Stimulated activated naive CD4-positive, alpha-beta T cell (primary cell): ENCODE results near the gene DHRS7.

Experiments used
- DNase-seq, 6 experiments: peaks; one replicate each; lab custom pipeline; 2025; lab: John Stamatoyannopoulos, UW

The DHRS7 gene

DNA sequence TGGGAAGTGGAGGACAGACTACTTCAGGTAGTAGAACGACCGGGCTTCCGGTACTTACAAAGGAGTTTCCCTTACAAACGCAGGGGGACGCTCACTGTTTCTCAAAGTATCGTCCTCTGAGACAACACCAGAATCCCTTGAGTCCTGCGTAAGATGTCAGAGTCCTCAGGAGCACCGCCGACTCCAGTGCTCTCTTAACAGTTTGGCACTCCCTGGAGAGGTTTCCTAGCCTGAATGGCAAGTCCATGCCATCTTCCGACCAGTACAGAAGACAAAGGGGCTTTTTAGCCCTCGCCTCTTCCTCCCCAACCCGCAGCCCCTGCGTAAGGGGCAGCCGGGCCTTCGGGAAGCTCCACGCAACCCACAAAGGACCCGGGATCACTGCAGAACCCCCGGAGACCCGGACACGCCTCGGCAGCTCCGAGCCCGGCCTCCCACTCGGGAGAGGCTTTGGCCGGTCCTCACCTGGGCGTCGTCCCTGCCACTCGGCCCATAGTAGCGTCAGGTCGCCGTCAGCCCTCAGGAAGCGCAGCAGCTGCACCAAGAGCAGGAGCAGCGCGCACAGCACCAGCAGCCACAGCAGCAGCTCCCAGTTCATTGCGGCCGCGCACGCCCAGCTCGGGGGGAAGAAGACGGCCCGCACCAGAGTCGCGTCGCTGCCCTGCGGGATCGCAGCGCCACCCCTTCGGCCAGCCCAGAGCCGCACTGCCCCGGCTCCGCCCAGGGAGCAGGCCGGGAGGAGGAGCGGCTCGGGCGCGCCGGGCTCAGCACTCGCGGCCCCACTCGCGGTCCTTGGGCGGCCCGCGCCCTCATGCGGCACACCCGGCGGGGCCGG, at the start of gene DHRS7:
Gene DHRS7 (minus strand): TSS at position 687 of the 835 bp plus-strand sequence. CDS start 89 bp downstream, at position 598.
- peak; percentile 27 to 69 (median 51) for DNase-seq

DNA sequence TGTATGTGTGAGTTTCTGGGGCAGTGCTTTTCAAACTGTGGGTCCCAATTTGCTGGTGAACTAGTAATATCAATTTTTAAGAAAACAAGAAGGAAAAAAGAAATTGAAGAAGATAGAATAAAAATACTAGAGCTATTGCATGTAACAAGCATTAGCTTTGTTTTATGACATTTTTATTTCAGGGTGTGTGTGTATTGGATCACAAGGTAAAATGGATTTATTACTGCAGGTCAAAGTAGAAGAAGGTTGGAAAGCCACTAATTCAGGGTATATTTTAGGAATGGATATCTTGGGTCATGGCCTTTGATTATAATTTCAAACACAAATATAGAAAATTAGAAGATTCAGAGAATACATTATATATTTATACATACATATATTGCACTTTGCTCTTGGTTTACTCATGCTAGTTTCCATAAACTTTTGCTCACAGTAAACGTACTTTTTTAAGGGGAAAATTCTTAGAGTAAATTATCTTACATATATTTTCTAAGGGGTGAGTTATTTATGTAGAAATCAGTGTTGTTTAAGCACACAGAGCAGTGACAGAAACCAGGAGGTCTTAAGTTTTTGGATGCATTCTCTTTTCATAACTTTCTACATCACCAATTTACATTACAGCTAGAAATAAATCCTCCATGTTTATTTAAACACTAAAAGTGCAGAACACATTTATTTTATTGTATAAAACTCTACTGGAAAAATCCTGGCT, 49.4 kb upstream of the DHRS7 start:
- no peak for DNase-seq

GRCh38 chr14:60214003-60214402, 48.8 kb upstream of the DHRS7 start:
- DNase-seq = no peak

GRCh38 chr14:60212503-60213371, 47.5 kb upstream of the DHRS7 start:
- DNase-seq = no peak

DNA sequence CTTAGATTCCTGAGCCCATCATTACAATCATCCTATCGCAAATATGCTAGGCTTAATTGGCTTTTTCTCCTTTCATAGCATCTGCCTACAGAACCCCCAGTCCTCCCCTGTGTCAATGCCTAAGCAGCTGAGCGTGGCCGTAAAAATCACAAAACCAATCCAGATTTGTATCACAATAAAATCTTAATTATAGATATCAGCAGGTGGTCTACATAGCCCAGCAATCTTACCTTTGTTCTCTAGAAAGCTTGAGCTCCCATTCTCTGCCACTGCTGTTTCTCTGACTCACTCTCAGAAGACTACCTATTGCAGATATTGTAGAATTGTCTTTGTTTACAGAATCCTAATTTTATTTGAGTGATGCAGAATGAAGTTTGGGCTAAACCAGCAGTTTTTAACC, 46.0 kb upstream of the DHRS7 start:
- no peak for DNase-seq

DNA sequence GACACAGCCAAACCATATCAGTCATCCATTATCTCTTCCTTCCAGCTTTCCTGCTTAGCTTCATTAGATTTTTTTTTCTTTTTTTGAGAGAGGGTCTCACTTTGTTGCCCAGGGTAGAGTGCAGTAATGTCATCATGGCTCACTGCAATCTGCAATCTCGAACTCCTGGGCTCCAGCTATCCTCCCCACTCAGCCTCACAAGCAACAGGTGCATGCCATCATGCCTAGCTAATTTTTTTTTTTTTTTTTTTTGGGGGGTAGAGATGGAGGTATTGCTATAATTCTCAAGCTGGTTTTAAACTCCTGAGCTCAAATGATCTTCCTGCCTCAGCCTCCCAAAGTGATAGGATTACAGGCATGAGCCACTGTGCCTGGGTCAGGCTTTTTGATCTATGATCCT, 45.5 kb upstream of the DHRS7 start:
- DNase-seq = no peak

GRCh38 chr14:60206837-60207533, 41.8 kb upstream of the DHRS7 start:
- DNase-seq = no peak

DNA sequence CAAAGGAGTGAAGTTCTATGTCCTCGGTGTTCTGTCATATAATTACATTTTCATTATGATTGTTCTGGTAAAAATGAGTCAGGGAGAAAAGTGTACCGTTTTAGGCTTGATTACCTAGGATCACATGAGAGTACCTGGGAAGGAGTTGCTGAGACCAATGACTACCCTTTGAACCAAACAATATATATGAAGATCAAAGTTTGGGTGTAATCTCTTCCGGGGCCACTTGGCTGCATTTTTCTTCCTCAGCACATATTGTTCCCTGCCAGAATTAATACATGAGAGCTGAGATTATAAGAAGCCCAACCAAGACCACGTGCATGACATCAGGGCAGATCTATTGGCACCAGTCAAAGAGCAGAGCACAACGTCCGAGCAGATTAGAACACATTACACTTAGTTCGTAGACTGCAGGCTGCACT, 41.1 kb upstream of the DHRS7 start:
- DNase-seq = no peak

DNA sequence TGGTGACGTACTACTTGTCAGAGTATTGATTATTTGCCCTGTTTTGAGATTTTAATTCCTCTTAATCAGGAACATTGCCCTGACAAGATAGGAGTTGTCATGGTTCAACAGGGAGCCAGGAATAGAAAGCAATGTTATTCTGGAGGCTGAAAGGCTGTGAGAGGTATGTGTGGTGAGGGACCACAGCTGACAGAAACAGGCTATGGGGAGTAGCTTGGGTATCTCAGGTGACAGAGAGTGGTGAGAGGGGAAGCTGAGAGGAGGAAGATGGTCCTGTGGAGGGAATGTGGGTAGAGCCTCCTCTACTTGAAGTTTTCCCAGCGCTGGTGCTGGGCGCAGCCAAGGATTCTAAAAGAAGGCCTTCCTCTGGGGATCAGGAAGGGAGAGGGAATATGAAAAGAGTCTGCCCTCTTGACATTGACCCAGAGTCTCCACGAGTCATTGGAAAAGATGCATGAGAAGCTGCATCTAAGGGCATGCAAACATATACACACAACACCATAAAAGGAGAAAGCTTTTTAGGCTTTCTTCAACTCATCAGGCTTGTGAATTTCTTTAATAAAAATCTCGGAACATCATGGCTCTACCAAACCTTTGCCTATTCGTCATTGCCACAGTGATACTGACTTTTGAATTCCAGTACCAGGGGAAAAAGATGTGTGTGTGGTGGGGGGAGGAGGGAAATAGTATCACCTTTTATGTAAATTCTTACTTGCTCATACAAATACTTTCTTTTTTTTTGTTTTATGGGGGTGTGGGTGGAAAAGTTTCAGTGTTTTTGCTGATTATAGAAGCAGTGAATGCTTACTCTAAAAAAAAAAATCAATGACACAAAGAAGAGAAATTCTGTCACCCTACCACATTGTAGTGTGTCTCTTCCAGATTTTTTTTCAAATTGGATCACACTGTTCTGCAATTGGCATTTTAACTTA, 39.9 kb upstream of the DHRS7 start:
- DNase-seq = no peak

DNA sequence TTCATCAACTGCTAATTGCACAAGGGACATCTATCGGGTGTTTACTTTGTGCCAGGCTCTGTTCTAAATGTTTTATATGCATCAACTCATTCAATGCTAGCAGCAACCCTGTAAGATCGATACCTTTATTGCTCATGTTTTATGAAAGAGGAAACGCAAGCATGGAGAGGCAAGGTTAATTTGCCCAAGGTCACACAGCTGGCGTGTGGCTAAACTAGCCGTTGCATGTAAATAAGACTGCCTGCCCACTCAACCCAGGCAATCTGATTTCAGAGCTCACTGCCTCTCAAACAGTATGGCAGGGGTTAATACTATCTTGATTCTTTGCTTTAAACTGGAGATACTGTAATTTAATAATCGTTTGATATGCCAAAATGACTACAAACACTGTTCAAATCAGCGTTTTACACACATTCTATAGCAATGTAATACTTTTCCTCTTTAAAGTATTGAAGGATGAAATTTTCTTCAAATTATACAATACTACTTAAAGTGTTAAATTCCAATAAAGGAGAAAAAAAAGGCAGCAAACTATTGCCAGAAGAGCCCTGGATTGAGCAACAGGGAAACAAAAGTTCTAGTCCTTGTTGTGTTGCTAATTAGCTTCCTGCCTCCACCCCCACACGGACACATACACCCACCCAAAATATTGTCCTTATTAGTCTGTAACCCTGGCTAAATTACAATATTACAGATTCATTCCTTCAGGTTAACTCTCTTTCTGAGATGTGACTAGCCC, 39.1 kb upstream of the DHRS7 start:
- DNase-seq = no peak

DNA sequence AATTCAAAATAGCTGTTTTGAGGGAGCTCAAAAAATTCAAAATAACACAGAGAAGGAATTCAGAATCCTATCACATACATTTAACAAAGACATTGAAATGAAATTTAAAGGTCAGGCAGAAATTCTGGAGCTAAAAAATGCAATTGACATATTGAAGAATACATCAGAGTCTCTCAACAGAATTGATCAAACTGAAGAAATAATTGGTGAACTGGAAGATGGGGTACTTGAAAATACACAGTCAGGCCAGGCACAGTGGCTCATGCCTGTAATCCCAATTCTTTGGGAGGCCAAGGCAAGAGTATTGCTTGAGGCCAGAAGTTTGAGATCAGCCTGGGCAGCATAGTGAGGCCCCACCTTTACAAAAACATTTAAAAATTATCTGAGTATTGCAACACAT, 34.1 kb upstream of the DHRS7 start:
- DNase-seq = no peak

GRCh38 chr14:60197629-60198303, 32.6 kb upstream of the DHRS7 start:
- DNase-seq = no peak

GRCh38 chr14:60196291-60196690, 31.1 kb upstream of the DHRS7 start:
- no peak for DNase-seq

DNA sequence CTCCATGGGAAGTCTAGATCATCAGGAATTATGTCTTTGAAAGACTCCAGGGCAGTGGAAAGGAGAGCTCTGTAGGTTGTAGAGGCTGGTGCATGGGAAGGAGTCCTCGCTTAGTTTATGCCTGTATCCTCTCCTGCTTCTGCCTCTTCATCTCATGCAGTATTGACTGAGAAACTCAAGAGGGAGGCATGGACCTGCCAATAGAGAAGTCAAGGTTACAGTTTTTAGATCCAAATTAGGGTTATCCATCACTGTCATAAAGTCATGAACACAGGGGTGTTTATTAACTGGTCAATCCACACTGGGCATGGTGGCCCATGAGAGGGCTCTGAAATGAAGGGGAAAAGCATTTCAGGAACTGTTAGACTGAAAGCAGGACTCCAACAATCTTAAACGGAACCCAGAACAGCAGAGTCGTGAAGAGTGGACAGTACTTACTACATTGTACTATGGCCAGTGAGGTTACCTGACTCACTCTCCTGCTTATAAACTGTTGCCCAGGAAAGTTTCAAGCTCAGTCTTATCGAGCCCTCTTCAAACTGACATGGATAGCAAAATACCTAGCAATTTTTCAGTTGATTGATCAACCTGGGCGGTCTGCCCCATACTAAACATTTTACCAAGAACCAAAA, 30.1 kb upstream of the DHRS7 start:
- peak in 1 of 6 experiments; percentile 3 for DNase-seq

DNA sequence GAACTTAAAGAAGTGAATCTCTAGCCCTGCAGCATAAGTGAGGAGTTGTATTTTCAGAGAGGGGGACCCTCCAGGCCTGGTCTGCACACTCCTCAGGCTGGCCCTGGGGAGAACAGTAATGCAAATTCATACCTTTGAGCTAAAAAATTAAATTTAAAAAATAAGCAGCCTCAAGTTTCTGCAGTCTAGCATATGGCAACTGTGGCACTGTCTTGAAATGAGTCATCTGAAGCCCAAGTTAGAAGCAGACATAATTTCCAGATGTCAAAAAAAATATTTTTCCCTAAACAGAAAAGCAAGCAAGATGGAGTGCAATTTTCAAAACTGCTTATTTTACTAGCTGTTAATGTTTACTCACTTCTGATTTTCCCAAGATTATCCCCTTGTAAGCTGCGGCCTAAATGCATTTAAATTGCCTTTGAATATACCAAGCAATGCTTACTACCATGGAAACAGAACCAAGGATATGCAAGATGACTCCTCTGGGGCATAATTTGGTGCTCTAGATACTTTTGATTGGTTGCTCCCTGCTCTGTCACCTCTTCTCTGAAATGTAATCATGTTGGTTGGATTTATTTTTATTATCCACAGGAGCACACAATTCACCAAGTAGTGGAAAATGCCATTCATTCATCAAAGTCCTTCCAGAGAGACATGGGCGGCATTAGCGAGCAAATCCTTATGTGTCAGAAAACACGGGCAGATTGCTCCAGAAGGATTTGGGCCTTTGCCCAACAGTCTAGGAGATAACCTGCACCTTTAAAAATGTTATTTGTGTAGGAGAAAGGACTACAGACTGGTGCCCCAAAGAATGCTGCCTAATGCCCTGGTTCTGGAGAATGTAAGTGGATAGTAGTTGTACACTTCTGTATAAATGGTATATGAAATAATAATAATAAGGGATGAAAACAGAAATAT, 25.0 kb upstream of the DHRS7 start:
- no peak for DNase-seq

DNA sequence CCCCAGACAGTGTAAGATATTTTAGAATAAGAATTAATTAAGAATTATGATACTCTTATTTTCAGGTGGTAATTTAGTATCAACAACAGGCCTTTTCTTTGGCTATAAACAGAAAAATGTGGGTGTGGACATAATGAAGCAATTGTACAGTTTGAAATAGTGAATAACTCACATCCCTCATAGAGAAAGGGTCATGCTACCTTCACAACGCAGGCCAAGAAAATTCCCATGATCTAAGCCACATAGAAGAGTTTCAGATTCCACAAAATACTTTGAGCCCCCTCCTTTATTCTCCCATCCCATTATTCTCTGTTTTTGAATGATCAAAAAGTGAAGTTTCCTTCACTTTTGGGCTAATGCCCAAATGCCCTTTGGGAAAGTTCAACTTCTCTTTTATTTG, 23.5 kb upstream of the DHRS7 start:
- no peak for DNase-seq

DNA sequence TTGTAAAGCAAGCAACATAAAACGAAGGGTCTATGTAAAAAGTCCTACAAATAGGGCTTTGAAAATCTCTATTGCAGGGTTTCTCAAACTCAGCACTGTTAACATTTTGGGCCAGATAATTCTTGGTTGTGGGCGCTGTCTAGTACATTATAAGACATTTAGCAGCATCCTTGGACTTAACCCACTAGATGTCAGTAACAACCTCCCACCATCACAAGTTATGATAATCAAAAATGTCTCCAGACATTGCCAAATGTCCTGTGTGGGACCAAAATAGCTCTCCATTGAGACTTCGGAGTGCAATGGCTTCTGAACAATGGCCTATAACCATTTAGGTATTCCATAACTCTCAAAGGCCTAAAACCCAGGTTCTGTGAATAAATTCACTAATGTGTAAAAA, 22.9 kb upstream of the DHRS7 start:
- DNase-seq = no peak
